ENCODE measurements around the gene HMGXB4. TPM values are rescaled to one million over a fixed set of nuclear protein-coding genes. Genes with fewer than 3 reads are reported as not detected.

HMGXB4 gene
- total RNA-seq, 4 donors from 2014 or later, result 10.8 to 19.0 (median 16.1) TPM

DNA sequence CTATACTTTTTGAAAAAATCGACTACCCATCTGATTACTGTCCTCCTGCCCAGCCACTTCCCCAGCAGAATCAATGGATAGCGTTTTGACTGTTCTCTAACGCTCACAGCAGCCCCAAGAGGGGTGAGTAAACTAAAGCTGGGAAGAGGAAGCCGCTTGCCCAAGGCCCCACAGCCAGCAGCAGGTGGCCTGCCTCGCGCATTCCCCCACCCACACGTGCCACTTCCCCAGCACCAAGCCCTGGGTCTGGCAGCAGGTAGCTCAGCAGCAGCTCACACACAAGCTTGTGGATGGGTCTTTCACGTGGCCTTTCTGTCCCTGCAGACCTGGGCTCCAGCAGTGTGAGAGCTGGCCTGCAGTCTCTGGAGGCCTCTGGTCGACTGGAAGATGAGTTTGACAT lies 76.7 kb downstream of the HMGXB4 start:
- peaks cover 0 to 6% (median 0%) of the 10 kb centered on the region in 3 donors for H3K4me1 ChIP-seq
- no peak overlapping the region for H3K27ac ChIP-seq
- 67 to 72% methylated on average over 1 to 3 of the region's 9 CpGs for WGBS, 2 donors (ENCODE audit: low coverage in 1 of 2)
- no peak for ATAC-seq
- no peaks in the 10 kb centered on the region for H3K9me3 ChIP-seq
- TF ChIP-seq, protein P1, sequence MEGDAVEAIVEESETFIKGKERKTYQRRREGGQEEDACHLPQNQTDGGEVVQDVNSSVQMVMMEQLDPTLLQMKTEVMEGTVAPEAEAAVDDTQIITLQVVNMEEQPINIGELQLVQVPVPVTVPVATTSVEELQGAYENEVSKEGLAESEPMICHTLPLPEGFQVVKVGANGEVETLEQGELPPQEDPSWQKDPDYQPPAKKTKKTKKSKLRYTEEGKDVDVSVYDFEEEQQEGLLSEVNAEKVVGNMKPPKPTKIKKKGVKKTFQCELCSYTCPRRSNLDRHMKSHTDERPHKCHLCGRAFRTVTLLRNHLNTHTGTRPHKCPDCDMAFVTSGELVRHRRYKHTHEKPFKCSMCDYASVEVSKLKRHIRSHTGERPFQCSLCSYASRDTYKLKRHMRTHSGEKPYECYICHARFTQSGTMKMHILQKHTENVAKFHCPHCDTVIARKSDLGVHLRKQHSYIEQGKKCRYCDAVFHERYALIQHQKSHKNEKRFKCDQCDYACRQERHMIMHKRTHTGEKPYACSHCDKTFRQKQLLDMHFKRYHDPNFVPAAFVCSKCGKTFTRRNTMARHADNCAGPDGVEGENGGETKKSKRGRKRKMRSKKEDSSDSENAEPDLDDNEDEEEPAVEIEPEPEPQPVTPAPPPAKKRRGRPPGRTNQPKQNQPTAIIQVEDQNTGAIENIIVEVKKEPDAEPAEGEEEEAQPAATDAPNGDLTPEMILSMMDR (IDR thresholded peaks at IDR 0.05), result no peak
- TF ChIP-seq POLR2A (IDR thresholded peaks at IDR 0.05), result no peak
- TF ChIP-seq POLR2AphosphoS5 (IDR thresholded peaks at IDR 0.05), result no peak
- no peak for TF ChIP-seq EP300 (IDR thresholded peaks at IDR 0.05)
- H3K4me3 ChIP-seq, result no peak overlapping the region
- no peaks in the 10 kb centered on the region for H3K27me3 ChIP-seq
- H3K36me3 ChIP-seq, result peaks cover 0 to 100% of the 10 kb centered on the region in 2 donors

DNA sequence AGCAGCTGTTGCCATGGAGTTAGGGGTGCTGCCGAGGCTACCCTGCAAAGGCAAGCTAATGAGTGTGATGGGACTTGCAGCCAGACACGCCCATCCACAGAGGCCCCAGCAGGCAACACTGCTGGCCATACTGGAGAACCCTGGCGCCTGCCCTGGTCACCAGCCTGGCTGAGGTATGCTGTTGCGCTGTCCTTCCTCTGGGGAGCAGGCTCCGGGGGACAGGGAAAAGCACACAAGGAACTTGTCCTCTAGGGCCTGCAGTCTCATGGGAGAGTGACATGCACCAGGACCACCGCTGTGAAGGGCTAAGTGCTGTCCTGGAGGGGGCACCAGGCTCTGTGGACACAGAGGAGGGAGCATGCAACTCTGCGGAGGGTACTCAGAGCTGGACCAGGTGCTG lies 78.2 kb downstream of the HMGXB4 start:
- ATAC-seq, result no peak
- no peak overlapping the region for H3K27ac ChIP-seq
- no CpG with 5 or more reads among the region's 7 CpGs for WGBS, 2 donors (ENCODE audit: low coverage in 1 of 2)
- H3K36me3 ChIP-seq, result peaks cover 0 to 99% of the 10 kb centered on the region in 2 donors
- peaks cover 0 to 3% (median 0%) of the 10 kb centered on the region in 3 donors for H3K4me1 ChIP-seq
- TF ChIP-seq, protein P1 (IDR thresholded peaks at IDR 0.05), result no peak
- TF ChIP-seq POLR2A (IDR thresholded peaks at IDR 0.05), result no peak
- no peaks in the 10 kb centered on the region for H3K9me3 ChIP-seq
- no peaks in the 10 kb centered on the region for H3K27me3 ChIP-seq
- H3K4me3 ChIP-seq, result no peak overlapping the region

DNA sequence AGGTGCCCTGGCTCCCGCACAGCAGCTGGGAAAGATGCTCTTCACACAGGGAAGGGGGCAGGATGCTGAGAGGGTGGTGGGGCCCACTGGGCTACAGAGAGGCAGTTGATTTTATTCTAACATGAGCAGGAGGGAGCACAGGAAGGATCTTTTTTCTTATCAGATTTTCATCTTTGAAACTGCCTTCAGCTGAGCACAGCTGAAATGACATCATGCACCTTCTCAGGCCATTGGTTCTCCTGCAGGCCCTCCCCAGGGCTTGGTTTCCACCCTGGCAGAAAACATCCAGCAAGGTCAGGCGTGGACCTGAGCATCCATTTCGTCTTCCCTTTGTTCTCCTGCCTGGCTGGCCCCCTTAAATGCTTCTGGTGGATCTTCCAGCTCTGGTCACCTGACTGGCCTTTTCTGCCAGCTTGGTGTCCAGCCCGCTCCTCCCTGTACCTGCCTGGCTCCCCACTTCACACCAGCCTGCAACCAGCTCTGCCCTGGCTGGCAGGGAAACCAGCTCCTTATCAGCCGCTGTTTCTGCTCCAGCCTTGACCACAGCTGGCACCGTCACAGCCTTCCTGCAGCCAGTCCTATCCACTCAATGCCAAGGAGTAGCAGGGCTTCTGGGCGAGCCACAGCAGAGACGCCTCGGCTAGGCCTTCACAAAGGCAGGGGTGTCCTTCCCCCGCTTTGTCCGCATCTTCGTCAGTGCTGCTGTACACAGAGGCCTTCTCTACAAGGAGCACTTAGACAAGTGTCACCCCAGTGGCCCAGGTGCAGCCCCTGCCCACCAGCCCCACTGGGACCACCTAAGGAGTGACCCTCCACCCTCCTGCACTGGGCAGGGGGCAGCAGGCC lies 78.9 kb downstream of the HMGXB4 start:
- H3K27me3 ChIP-seq, result no peaks in the 10 kb centered on the region
- no peaks in the 10 kb centered on the region for H3K4me1 ChIP-seq
- H3K9me3 ChIP-seq, result no peaks in the 10 kb centered on the region
- H3K36me3 ChIP-seq, result peaks cover 0 to 99% of the 10 kb centered on the region in 2 donors
- no peak overlapping the region for H3K4me3 ChIP-seq
- WGBS, 2 donors (ENCODE audit: low coverage in 1 of 2), result 100% methylated on average over 2 to 6 of the region's 12 CpGs
- ATAC-seq, result no peak
- H3K27ac ChIP-seq, result no peak overlapping the region
- TF ChIP-seq, protein P1 (IDR thresholded peaks at IDR 0.05), result no peak
- no peak for TF ChIP-seq POLR2AphosphoS5 (IDR thresholded peaks at IDR 0.05)
- TF ChIP-seq POLR2A (IDR thresholded peaks at IDR 0.05), result no peak
- TF ChIP-seq EP300 (IDR thresholded peaks at IDR 0.05), result no peak

DNA sequence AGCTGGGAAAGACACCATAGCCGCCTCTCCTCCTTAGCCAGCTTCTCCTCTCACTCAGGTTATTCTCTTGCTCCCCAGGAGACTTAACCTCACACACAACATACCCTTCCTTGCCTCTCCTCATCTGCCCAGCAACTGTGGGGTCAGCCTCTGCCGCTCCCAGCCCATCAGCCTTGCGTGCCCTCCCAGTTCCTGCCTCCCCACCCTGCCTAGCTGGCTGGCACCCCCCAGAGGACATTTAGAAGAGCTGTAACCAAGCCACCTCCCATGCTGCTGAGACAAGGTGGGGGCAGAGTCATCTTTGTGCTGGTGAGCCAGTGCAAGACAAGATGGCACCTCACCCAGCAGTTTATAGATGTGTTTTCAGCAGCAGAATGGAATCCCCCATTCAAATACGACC lies 80.6 kb downstream of the HMGXB4 start:
- H3K27me3 ChIP-seq, result no peaks in the 10 kb centered on the region
- H3K9me3 ChIP-seq, result no peaks in the 10 kb centered on the region
- H3K4me3 ChIP-seq, result no peak overlapping the region
- no peak for ATAC-seq
- no peaks in the 10 kb centered on the region for H3K4me1 ChIP-seq
- no peak overlapping the region for H3K27ac ChIP-seq
- H3K36me3 ChIP-seq, result peaks cover 0 to 98% of the 10 kb centered on the region in 2 donors
- 77 to 96% methylated on average over 2 to 3 of the region's 4 CpGs for WGBS, 2 donors (ENCODE audit: low coverage in 1 of 2)
- TF ChIP-seq, protein P1 (IDR thresholded peaks at IDR 0.05), result no peak
- TF ChIP-seq POLR2A (IDR thresholded peaks at IDR 0.05) (no peak), EP300 (IDR thresholded peaks at IDR 0.05) (no peak)

Data from gastroesophageal sphincter (tissue), 4 donors.